Transverse colon (tissue), 4 donors: ENCODE measurements around the gene FAM217A. TPM values are rescaled to one million over a fixed set of nuclear protein-coding genes. Genes with fewer than 3 reads are reported as not detected.
A peak's percentile ranks its signal among the peaks of the same experiment; 100 is the strongest.

Experiments
- DNase-seq: peaks from one replicate; pipeline ENCODE4 v3.0.0-alpha.2; 2019
- H3K27ac ChIP-seq, 4 donors: fragments of 200-600 bp; sonication (generic); 2 replicates each; pipeline ENCODE4 v1.5.1; 2016 to 2018; ENCODE audit warnings: inconsistent platforms in 4 of 4
- H3K27me3 ChIP-seq: fragments of 200-600 bp; sonication (generic); 2 replicates; pipeline ENCODE4 v1.5.1; 2017; ENCODE audit warnings: inconsistent platforms
- H3K36me3 ChIP-seq, 4 donors: fragments of 200-600 bp; sonication (generic); 2 replicates each; pipeline ENCODE4 v1.5.1; 2017 to 2019; ENCODE audit warnings: inconsistent platforms in 4 of 4
- H3K4me1 ChIP-seq, 4 donors: fragments of 200-600 bp; sonication (generic); 2 replicates each; pipeline ENCODE4 v1.5.1; 2017 to 2020; ENCODE audit warnings: inconsistent platforms in 4 of 4
- H3K4me3 ChIP-seq, 4 donors: fragments of 200-600 bp; sonication (generic); 1 replicate in 1 of 4; 2 replicates in 3 of 4; pipeline versions ENCODE4 v1.5.1 to v1.6.1; 2017 to 2019; ENCODE audit warnings: inconsistent platforms in 4 of 4
- H3K9me3 ChIP-seq, 2 donors: fragments of 200-600 bp; sonication (generic); 2 replicates each; pipeline ENCODE4 v1.5.1; 2017 to 2019; ENCODE audit warnings: inconsistent platforms in 2 of 2
- CTCF ChIP-seq, 5 experiments: fragments of 200-600 bp in 3 of 5; fragments of 450-650 bp in 2 of 5; sonication (generic) in 3 of 5; IDR thresholded peaks; 1 replicate in 2 of 5; 2 replicates in 3 of 5; pipeline ENCODE4 v1.5.1; 2016 to 2017; ENCODE audit warnings: antibody characterized with exemption in 5 of 5, inconsistent platforms in 3 of 5, mild to moderate bottlenecking in 2 of 5, moderate library complexity in 1 of 5
- EP300 ChIP-seq: sonication (generic); formaldehyde crosslinking; IDR thresholded peaks from one replicate; pipeline ENCODE4 v1.6.1; 2017; ENCODE audit warnings: antibody characterized with exemption, low read depth
- POLR2A ChIP-seq: fragments of 450-650 bp; IDR thresholded peaks from one replicate; pipeline ENCODE4 v1.6.1; 2016; ENCODE audit warnings: antibody characterized with exemption, mild to moderate bottlenecking, moderate library complexity
- POLR2AphosphoS5 ChIP-seq, 3 donors: sonication (generic); formaldehyde crosslinking; IDR thresholded peaks; one replicate each; pipeline ENCODE4 v1.6.1; 2016; ENCODE audit warnings: antibody characterized with exemption in 3 of 3
- WGBS, 2 donors: methylation state at CpG; one replicate each; pipeline ENCODE4 v1.1.5; 2018; ENCODE audit warnings: low coverage in 1 of 2; 5-methylcytosine and 5-hydroxymethylcytosine counted together
- in situ Hi-C, 4 donors: fragments of 200-750 bp; cut with MboI; loops; one replicate each; pipeline versions ENCODE4 v1.15.0 to v1.15.1; 2017; ENCODE audit warnings: low sequenced_read_pairs in 3 of 4, low pct_ligation_motif_present in 1 of 4, low pct_unique_long_range_greater_than_20kb in 1 of 4
- intact Hi-C: fragments of 100-400 bp; cut with DNase I; formaldehyde crosslinking; loops from one replicate; pipeline ENCODE4 v1.15.1; 2023; ENCODE audit warnings: low total_unique reads
- total RNA-seq, 4 donors: library from RNA; depleted of rRNA; stranded (reverse); fragments of >200 nt; gene quantifications; one replicate each; pipeline ENCODE4 v1.1.0, GENCODE V29; 2016

FAM217A gene
- total RNA-seq, 4 donors from 2014 or later, result not detected

- TF ChIP-seq POLR2A, result no peak
- no peak for TF ChIP-seq POLR2AphosphoS5 (IDR thresholded peaks at IDR 0.05)
- TF ChIP-seq CTCF (IDR thresholded peaks at IDR 0.05), result no peak
- no peak for TF ChIP-seq EP300
- Histone ChIP-seq H3K9me3 (no peaks in the 10 kb centered on the region), H3K4me3 (peak overlapping the region in 3 of 4 donors; percentile 68 to 93 (median 85)), H3K27ac (peak overlapping the region; percentile 95 to 100 (median 99)), H3K36me3 (no peaks in the 10 kb centered on the region), H3K27me3 (no peaks in the 10 kb centered on the region), H3K4me1 (peaks cover 34 to 59% (median 36%) of the 10 kb centered on the region in 4 donors)
- intact Hi-C loops, result no loop called here
- 0 to 1% methylated on average over 6 to 8 of the region's 8 CpGs for WGBS, 2 donors
- no peak for DNase-seq
- in situ Hi-C loops, result no loop called here
Measured at GRCh38 chr6:4018924-4019236, 60.1 kb downstream of the FAM217A start.

Other genes with a start within 250 kb of the FAM217A start
- gene FAM50B, start 229.8 kb downstream of the FAM217A start, total RNA-seq, result 1 to 10 TPM in 3 of 4 donors, not detected in 1; 3.4 to 6.4 (median 5.2) TPM
- gene ECI2, start 56.4 kb upstream of the FAM217A start, total RNA-seq, result 100 to 1,000 TPM in 1 of 4 donors, 10 to 100 TPM in 3; 17.7 to 137 (median 69.9) TPM